Retinal pigment epithelial cell (primary cell): Measurements from ENCODE around the gene OGFOD2.

Experiments used
- DNase-seq: peaks from one replicate; pipeline ENCODE4 v3.0.0-alpha.2; 2010; ENCODE audit warnings: low read depth
- H3K4me3 ChIP-seq: 2 replicates; pipeline ENCODE4 v1.5.1; 2011; ENCODE audit warnings: mild to moderate bottlenecking, low read length, control low read depth, moderate library complexity
- CTCF ChIP-seq: conservative IDR thresholded peaks from 2 replicates; pipeline ENCODE4 v1.5.1; 2011; ENCODE audit warnings: low read depth, low read length, control low read depth, inconsistent platforms

OGFOD2 gene

GRCh38 chr12:123021688-123022604 is 46.9 kb downstream of the OGFOD2 start:
- TF ChIP-seq CTCF = no peak
- no peak overlapping the region for H3K4me3 ChIP-seq
- no peak for DNase-seq

- no peak for TF ChIP-seq CTCF
- H3K4me3 ChIP-seq = no peak overlapping the region
Observed at GRCh38 chr12:123022846-123023245, 47.8 kb downstream of the OGFOD2 start.

GRCh38 chr12:123024819-123025391 is 49.9 kb downstream of the OGFOD2 start:
- no peak for DNase-seq
- no peak overlapping the region for H3K4me3 ChIP-seq
- no peak for TF ChIP-seq CTCF

More at GRCh38 chr12:123022846-123023245, 47.8 kb downstream of the OGFOD2 start:
- no peak for DNase-seq

DNA sequence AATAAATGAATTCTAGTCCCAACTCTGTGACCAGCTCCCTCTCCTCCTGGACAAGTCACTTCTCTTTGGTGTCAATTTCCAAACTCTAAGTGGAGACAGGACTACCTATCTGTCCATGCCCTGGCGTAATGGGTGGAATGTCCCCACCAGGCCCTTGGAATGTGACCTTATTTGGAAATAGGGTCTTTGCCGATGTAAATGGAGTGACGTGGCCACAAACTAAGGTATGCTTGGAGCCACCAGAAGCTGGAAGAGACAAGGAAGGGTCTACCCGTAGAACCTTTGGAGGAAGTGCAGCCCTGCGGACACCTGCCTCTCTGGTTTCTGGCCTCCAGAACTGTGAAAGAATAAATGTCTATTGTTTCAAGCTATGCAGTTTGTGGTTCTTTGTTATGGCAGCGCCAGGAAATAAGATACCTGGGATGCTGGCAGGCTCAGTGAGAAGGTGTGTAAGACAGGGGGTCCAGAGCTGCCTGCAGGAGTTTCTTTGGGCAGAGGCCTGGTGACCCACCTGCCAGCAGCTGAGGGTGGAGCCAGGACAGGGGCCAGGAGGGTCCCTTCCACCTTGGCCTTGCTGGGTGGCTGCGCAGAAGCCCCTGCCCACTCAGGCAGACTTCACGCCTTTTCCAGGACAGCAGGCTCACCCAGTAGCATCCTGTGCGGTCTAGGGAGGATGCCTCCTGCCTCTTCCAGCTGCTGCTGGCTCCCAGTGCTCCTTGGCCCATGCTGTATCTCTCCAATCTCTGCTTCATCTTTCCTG is 51.2 kb downstream of the OGFOD2 start:
- H3K4me3 ChIP-seq = no peak overlapping the region
- DNase-seq = no peak
- no peak for TF ChIP-seq CTCF

DNA sequence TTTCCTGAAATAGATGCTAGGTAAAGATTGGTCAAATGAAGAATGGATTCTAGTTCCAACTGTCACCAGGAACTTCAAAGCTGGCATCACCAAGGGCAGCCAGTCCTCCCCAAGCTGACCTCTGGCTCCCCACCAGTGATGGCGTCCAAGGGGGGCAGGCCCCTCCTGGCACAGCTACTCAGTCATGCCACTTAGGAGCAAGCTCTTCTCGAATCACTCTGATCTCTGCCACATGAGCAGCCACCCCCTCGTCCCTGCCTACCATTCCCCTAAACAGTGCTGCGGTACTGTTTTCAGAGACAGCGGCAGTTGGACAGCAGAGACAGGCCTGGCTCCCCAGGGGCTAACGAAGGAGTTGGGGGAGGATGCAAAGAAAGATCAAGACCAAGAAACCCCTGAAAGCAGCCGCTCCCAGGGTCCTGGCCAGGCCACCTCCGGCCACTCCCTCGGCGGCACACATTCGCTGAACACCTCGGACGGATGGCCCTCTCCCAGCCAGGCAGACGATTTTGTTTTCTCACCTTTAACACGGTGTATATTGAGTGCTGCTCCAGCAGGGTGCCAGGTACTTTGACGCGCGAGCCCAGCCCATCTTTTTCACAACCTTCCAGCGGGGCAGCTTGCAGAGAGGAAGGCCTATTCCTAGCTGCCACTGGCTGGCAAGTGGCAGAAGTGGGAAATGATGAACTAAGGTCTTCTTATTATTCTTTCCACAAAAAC is 52.8 kb downstream of the OGFOD2 start:
- no peak for TF ChIP-seq CTCF
- no peak for DNase-seq

GRCh38 chr12:123028475-123028874 is 53.4 kb downstream of the OGFOD2 start:
- TF ChIP-seq CTCF = no peak
- no peak for DNase-seq
- H3K4me3 ChIP-seq = no peak overlapping the region

More for the DNA sequence above, 52.8 kb downstream of the OGFOD2 start:
- no peak overlapping the region for H3K4me3 ChIP-seq
